HG03565 (cell line): ENCODE results near the gene SRGAP3.

ENCODE experiments used
- ATAC-seq: cut with Tn5 transposase; IDR thresholded peaks from one replicate; pipeline ENCODE4 v1.9.1; 2021; ENCODE audit warnings: mild to moderate bottlenecking, moderate library complexity; ENCODE audit not compliant: unreplicated experiment

Gene SRGAP3

GRCh38 chr3:9204253-9204992, 45.0 kb downstream of the SRGAP3 start:
- ATAC-seq = no peak

- ATAC-seq = no peak
Measured at GRCh38 chr3:9203317-9203716, 46.1 kb downstream of the SRGAP3 start.

GRCh38 chr3:9202546-9202945, 46.9 kb downstream of the SRGAP3 start:
- ATAC-seq = no peak

- ATAC-seq = no peak
Measured at GRCh38 chr3:9201955-9202354, 47.5 kb downstream of the SRGAP3 start.

DNA sequence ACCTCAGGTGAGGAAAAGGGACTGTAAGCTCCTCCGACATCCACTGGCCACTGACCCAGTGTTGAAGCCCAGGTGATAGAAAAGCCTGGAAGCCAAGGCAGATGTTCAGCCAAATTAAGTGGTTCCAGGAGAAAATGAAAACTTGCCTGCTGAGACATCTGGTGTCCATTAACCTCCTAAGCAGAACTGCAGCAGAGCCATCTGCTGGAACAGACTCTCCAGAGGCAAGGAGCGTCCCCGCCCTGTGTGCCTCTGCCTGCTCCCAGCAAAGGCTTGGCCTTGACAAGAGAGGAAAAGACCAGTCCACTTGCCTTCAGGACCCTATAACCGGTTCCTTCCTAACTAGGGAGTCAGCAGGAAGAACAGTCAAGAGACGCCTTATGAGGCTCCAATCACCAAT, 48.2 kb downstream of the SRGAP3 start:
- no peak for ATAC-seq

DNA sequence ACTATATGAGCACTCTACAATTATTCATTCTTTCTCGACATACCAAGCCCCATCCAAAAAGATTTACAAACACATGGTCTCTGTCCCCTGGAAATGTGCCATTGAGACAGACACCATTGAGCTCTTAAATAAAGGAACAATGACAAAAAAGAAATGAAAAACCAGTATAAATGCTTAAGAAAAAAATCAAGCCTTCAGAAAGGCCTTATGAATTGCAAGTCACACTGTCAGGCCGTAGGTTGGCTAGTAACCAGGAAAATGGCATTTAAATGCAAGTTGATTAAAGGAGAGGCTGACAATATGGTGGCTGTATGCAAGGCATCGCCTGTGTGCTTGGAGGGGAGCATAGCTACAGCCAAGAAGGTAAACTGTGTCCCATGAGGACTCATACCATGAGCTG, 49.7 kb downstream of the SRGAP3 start:
- no peak for ATAC-seq

- no peak for ATAC-seq
Measured at GRCh38 chr3:9198899-9199335, 50.5 kb downstream of the SRGAP3 start.

DNA sequence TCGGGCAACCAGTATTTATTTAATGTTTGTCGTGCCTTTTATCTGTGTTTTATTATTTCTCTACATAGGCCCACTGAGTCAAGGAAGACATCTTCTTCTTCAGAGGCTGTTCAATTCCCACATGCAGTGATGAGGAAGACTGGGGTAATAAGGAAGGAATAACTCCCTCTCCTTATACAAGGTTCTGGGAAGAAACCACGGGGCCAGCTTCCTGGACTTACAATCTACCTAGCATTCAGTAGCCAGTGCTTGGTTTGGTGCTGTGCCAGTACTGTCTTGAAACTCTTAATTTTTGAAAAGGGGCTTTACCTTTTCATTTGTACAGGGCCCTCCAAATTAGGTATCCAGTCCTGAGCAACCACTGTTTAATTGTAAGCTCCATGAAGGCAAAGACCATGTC, 51.2 kb downstream of the SRGAP3 start:
- no peak for ATAC-seq

DNA sequence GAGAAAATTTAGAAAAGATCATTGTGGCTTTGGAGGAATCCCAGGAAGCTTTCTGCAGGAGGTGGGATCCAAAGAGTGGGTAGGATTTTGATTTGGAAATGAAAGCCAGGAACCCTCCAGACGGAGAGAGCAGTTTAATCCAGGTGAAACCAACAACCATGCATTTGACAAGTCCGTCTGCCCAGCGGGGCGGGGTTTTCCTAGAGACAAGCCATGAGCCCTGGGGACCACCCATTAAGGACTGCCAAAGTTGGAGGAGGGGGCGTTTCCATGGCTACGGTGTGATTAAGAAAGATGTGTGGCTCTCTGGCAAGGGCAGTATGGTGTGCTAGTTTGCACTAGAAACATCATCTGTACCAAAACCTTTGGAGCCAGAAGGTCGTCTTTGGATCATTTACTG, 53.4 kb downstream of the SRGAP3 start:
- no peak for ATAC-seq

DNA sequence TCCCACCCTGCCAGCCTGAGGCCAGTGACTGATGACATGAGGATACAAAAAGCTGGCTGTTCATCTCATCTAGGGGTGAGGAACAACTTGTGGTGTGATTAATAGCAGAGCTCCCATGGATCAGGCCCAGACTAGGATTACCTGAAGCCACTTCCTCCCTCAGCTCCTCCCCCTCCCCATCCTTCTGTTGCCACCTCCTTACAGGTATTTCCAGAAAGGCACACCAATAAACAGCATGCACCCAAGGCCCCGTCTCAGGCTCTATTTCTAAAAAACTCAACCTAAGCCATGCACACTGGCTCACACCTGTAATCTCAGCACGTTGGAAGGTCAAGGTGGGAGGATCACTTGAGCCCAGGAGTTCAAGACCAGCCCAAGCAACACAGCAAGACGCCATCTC, 54.1 kb downstream of the SRGAP3 start:
- no peak for ATAC-seq

GRCh38 chr3:9194509-9195184, 54.8 kb downstream of the SRGAP3 start:
- no peak for ATAC-seq

GRCh38 chr3:9193633-9194195, 55.7 kb downstream of the SRGAP3 start:
- no peak for ATAC-seq

DNA sequence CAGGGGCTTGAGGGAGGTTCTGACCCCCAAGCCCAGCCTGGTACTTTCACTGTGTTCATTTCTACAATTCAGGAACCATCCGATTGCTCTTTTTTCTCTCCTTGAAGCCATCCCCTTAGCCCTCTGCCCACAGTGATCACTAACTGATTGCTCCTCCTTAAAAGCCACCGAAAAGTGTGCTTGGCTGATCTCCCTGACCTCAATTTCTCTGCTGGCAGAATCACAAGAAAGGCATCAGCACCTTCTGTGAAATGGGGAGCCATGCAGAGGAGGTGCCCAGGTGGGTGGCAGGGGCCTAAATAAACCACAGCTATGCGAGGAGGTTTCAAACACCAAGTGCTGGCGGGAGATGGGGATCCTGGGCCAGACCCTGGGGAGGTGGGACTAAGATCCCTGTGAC, 56.2 kb downstream of the SRGAP3 start:
- ATAC-seq = no peak

DNA sequence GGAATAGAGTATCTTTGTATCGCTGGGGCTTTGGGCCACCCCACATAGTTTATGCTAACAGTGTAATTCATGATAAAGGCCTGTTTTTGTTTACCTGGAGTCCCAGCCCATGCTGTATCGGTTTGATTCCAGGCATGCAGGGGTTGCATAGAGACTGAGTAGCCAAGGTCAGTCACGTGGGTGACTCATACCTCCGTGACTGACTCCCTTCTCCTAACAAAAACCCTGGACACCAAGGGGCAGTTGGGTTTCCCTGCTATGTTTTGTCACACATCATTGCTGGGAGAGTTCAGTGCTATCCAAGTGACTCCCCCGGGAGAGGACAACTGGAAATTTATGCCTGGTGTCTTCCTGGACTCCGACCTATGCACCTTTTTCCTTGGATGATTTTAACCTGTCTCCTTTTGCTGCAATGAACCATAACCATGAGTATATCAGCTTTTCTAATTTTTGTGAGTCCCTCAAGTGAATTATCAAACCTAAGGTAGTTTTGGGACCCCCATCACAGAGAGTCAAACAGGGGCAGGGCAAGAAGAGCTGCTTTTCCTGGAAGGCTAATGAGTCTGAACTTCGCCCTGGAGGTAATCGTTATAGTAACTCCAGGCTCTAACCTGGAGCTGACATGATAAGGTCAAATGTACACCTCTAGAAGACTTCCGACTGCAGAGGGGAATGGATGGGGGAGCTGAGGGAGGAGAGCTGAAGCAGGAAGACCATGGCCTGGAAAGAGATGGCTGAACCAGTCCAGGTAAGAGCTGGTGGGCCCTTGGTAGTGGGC, 57.0 kb downstream of the SRGAP3 start:
- no peak for ATAC-seq

DNA sequence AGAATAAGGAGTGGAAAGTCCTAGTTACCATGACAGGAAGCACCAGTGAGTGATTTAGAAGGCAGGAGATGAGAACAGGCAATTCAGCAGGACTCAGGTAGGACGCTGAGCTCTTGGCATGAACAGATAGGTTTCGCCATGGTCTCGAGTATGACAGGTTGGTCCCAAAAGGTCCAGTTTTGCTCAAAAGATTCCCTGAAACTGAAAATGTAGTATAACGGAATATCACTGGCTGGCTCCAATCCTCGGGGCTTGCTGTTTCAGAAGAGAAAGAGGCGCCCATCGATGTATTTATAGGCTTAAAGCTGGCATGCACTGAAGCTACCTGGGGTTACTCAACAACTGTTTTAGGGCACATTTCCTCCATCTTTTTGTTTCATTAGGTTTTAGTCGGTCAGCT, 59.2 kb downstream of the SRGAP3 start:
- ATAC-seq = no peak

DNA sequence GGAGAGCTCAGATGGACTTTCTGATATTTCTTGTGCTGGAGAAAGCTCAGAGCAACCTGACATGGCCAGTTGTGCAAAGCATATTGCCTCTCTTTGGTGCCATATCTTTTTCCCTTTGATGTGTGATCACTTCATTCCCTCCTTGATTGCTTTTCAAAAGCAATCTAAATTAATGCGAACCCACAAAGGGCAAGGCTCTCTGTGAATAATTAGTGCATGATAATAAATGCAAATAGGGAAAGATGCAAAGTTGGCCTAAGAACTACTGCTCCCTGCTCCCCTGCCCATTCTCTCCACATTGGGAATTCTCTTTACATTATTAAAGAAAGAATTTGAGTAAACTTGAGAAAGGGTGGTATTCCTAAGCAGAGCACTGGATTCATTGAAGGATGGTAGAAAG, 60.9 kb downstream of the SRGAP3 start:
- no peak for ATAC-seq

DNA sequence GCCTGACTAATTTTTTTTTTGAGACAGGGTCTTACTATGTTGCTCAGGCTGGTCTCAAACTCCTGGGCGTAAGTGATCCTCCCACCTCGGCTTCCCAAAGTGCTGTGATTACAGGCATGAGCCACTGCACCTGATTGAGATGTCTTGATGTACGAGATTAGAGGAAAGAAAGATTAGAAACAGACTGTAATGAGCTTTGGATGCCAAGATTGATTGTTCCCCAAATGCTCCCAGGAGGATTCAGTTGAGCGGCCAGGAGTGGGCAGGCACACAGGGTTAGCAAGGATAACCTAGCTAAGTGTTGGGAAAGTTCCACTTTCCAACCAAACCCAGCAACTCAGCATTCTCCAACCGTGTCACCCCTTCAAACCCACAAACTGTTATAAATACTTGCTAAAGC, 63.7 kb downstream of the SRGAP3 start:
- ATAC-seq = no peak

GRCh38 chr3:9185046-9185445, 64.4 kb downstream of the SRGAP3 start:
- ATAC-seq = no peak

DNA sequence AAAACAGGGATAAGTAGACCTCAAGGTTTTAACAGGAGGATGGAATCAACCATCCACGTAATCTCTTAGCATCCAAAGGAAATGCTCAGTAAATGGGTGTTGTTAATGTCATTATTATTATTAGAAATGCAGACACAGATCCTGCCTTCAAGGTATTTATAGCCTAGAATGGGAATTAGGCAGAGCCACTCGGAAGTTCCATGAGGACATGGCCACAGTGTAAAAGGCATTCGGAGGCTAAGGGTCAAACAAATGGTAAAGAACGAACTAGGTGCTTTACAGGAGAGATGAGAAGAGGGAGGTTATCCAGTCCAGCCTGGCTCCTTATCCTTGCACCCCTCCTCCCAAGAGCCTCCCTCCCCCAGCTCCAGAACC, 65.0 kb downstream of the SRGAP3 start:
- ATAC-seq = no peak

- no peak for ATAC-seq
Measured at GRCh38 chr3:9183811-9184460, 65.5 kb downstream of the SRGAP3 start.

- no peak for ATAC-seq
Measured at GRCh38 chr3:9183011-9183410, 66.4 kb downstream of the SRGAP3 start.
